Measurements from ENCODE around the gene PPP3R1.

The PPP3R1 gene

GRCh38 chr2:68135448-68136320 is 116.6 kb downstream of the PPP3R1 start:
- peaks cover 43% of the 10 kb centered on the region for H3K36me3 ChIP-seq

GRCh38 chr2:68134554-68134953 is 117.8 kb downstream of the PPP3R1 start:
- peaks cover 41% of the 10 kb centered on the region for H3K36me3 ChIP-seq
- no peak overlapping the region for H3K4me3 ChIP-seq
- no peaks in the 10 kb centered on the region for H3K9me3 ChIP-seq
- no peak overlapping the region for H3K27ac ChIP-seq
- H3K27me3 ChIP-seq, result no peaks in the 10 kb centered on the region
- no peak overlapping the region for H3K9ac ChIP-seq
- no peaks in the 10 kb centered on the region for H3K4me1 ChIP-seq
- no peaks in the 10 kb centered on the region for H4K20me1 ChIP-seq
- no peak overlapping the region for H3K4me2 ChIP-seq
- TF ChIP-seq Cebpa-rat (IDR thresholded peaks at IDR 0.05), result no peak

More at GRCh38 chr2:68135448-68136320, 116.6 kb downstream of the PPP3R1 start:
- Histone ChIP-seq H3K4me3 (no peak overlapping the region), H3K4me2 (no peak overlapping the region), H3K27me3 (no peaks in the 10 kb centered on the region), H3K9me3 (no peaks in the 10 kb centered on the region), H3K9ac (no peak overlapping the region), H3K27ac (no peak overlapping the region), H3K4me1 (no peaks in the 10 kb centered on the region), H4K20me1 (no peaks in the 10 kb centered on the region)
- no peak for TF ChIP-seq Cebpa-rat (IDR thresholded peaks at IDR 0.05)

GRCh38 chr2:68134120-68134519 is 118.2 kb downstream of the PPP3R1 start:
- Histone ChIP-seq H3K36me3 (peaks cover 39% of the 10 kb centered on the region), H3K9me3 (no peaks in the 10 kb centered on the region), H3K4me3 (no peak overlapping the region), H3K4me1 (no peaks in the 10 kb centered on the region), H3K9ac (no peak overlapping the region), H4K20me1 (no peaks in the 10 kb centered on the region), H3K27me3 (no peaks in the 10 kb centered on the region), H3K4me2 (no peak overlapping the region), H3K27ac (no peak overlapping the region)
- no peak for TF ChIP-seq Cebpa-rat (IDR thresholded peaks at IDR 0.05)

Data from BLaER1 (cell line).